GM12873 (cell line): Measurements from ENCODE around the gene MBL2.

Experiments used
- CTCF ChIP-seq: IDR thresholded peaks from 2 replicates; pipeline ENCODE4 v1.5.1; 2012; ENCODE audit warnings: low read depth, mild to moderate bottlenecking, moderate library complexity, low read length, control low read depth; ENCODE audit not compliant: insufficient read depth; ENCODE audit errors: missing control alignments

The MBL2 gene

GRCh38 chr10:52805414-52806285 is 33.1 kb upstream of the MBL2 start:
- TF ChIP-seq CTCF: no peak

DNA sequence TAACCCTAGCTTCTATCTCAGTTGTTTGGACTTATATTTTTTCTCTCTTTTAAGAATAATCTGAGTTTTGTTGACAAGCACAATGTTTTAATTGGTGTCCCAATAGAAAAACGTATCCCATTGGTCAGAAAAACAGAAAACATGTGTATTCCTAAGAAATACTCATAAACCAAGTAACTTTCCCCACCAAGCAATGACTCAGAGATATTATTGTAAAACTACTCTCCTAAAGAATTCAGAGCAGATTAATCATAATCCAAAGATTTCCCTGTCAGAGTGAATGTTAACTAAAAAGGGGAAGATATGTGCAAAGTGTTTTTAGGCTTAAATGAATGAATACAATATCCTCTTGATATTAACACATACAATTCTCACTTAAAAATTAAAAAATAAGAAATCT is 29.4 kb upstream of the MBL2 start:
- no peak for TF ChIP-seq CTCF

GRCh38 chr10:52786098-52786497 is 13.5 kb upstream of the MBL2 start:
- no peak for TF ChIP-seq CTCF

- TF ChIP-seq CTCF: no peak
These were observed 12.8 kb upstream of the MBL2 start for GRCh38 chr10:52785418-52785817.

GRCh38 chr10:52783726-52784125 is 11.1 kb upstream of the MBL2 start:
- no peak for TF ChIP-seq CTCF

GRCh38 chr10:52782554-52782953 is 10.0 kb upstream of the MBL2 start:
- TF ChIP-seq CTCF: no peak

GRCh38 chr10:52780391-52781155 is 8.0 kb upstream of the MBL2 start:
- TF ChIP-seq CTCF: no peak
